Posterior cingulate gyrus (tissue), 11 donors: ENCODE data around the gene PABPN1L.
A peak's percentile ranks its signal among the peaks of the same experiment; 100 is the strongest.

Experiments used
- DNase-seq, 10 donors: peaks; one replicate each; pipeline versions ENCODE4 v3.0.0 to v3.0.0-alpha.2; 2020 to 2021; ENCODE audit warnings: mixed read lengths in 3 of 10
- intact Hi-C: fragments of 100-400 bp; cut with DNase I; formaldehyde crosslinking; loops from one replicate; pipeline ENCODE4 v1.15.1; 2023

The PABPN1L gene

DNA sequence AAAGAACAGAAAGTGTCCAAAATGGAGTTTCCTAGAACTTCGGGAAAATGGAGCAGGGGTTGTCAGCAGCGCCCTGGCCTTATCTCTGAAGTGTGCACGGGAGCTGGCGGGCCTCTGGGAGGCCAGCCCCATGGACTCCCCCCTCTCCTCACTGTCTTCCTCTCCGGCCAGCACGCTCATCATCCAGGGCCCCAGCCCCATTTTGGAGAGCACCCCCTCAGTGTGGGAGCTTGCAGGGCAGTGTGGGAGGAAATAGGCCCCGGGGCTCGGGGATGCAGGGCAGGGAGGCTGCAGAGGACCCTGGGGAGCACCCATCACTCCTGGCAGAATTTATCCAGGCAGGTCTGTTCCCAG is 4.9 kb upstream of the PABPN1L start:
- DNase-seq, result no peak
- intact Hi-C loops, result no loop called here

DNA sequence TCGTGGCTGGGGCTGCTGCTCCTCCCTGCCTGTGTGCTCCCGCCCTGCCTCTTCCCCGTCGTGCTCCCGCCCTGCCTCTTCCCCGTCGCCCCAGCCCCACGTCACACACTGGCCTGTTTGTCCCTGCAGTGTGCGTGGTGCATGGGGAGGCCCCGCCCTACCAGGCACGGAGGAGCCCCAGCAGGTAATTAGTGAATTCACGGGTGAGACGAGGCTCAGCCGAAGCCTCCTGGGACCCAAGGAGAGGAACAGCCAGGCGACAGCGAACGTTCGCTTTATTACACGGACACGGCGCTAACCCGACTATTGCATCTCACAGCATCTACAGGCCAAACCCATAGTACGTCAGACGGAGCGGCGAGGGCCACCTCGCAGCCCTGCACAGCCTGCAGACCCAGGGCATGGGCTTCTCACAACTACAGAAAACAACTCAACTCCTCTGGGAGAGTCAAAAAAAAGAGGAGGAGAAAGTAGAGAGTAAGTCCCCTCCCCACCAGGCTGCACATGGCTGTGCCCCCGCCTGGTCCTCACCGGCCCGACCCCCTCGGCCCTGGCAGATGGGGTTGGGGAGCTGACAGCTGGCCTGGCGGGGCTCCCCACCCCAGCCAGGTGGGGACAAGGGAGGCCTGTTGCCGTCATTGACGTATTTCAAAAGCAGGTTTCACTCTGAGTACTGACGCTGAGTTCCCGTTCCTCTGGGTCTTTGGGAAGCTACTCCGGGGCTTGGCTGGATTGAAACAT is 4.3 kb upstream of the PABPN1L start:
- intact Hi-C loops, result no loop called here
- no peak for DNase-seq

DNA sequence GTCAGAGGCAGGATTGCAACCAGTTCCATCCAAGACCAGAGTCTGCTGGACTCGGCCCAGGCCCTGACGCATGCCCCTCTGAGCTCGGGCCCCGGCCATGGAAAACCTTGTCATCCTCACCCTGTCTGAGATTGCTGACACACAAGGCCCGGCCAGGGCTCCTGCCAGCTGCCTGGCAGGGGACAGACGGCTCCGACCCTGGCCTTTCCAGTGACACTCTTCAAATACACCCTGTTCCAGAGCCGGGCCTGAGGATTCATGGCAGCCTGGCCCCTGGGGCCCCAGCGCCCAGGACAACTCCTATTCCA is 3.2 kb upstream of the PABPN1L start:
- DNase-seq, result no peak
- intact Hi-C loops, result no loop called here

DNA sequence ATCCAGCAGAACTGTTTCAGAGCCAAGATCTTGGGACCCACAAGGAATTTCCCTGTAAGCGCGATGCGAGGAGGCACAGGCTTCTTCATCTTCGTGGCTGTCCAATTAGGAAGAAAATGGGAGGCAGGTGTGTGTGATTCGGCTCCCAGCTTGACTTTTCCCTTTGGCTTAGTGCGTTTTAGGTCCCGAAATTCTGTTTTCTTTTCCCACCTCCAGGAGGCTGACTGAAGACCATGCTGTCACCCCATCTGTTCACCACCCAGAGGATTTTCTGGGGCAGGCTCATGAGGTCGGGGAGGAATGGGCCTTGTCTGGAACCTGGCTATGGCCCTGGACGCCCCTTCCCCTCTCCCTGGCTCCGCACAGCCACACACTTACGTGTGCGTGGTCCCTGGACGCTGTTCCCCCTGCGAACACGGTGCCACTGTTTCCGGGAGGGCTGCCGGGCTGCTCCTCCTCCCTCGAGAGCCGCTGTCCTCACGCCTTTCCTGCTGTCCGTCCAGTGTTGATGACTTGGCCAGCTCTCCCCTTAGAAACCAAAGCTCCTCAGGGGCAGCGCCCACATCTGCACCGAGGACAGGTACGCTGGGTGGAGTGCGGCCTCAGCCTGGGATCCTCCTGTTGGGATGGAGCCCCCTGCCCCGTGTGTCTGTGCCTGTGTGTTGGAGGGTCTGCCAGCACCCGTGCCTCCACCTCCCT is 2.7 kb upstream of the PABPN1L start:
- no peak for DNase-seq
- intact Hi-C loops, result no loop called here

DNA sequence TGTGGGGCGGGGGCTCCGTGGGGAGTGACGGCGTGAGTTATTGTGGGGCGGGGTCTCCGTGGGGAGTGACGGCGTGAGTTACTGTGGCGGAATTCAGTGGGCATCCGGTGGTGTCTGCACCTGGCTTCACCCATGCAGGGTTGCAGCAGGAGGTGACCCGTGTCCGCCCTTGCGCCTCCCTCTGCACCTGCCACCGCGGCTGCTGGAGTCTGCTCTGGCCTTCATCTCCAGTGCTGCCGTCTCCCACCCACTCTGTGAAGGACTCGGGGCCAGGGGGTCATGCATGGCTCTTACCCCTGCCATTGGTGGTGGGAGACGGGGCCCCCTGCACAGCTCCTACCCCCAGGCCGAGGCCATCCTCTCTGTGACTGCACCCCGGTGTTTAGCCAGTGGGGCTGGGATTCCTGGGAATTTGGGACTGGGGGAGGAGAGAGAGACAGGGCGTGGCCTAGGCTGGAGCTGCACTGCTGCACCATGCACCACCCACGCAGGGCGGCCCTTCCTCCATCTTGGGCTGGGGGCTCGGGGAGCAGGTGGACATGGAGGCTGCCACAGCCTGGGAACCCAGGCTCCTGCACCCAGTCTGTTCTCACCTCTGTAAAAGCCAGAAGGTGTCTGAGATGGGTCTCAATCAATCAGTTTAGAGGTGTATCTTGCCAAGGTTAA is 1.3 kb upstream of the PABPN1L start:
- intact Hi-C loops, result no loop called here
- DNase-seq, result no peak

DNA sequence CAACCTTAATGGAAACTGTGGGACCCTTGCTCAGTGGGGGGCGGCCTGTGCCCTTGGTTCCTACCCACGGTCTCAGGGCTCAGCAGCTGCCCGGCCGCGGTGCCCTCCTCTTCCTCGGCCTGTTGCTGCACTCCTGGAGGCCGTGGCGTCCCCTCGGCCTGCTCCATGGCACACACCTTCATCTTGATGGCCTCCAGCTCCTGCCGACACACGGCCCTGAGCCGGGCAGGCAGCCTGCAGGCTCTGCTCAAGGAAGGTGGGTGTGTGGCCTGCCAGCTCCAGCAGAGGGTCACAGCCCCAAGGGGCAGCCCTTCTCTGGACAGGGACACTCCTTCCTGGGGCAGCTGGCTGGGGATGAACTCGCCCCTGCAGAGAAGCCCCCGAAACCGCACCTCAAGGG is 718 bp downstream of the PABPN1L start:
- DNase-seq, result no peak
- intact Hi-C loops, result no loop called here

DNA sequence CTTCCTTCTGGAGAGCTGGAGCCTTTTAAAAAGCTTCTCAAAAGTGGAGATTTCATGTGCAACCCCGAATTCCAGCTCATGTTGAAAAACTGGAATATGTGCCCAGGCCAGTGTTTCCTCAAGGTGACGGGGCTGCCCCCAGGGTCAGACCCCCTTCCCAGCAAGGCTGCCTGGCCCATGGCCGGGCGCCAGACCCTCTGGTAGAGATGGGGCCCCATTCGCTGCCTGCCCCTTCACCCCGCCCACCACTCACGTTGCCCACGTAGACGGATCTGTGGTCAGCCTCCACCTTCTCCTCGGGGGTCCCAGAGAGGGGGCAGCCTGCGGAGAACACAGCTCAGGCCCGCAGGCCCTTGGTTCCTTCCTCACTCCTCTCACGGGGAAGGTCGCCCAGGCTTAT is 1.1 kb downstream of the PABPN1L start:
- intact Hi-C loops, result no loop called here
- DNase-seq, result no peak

DNA sequence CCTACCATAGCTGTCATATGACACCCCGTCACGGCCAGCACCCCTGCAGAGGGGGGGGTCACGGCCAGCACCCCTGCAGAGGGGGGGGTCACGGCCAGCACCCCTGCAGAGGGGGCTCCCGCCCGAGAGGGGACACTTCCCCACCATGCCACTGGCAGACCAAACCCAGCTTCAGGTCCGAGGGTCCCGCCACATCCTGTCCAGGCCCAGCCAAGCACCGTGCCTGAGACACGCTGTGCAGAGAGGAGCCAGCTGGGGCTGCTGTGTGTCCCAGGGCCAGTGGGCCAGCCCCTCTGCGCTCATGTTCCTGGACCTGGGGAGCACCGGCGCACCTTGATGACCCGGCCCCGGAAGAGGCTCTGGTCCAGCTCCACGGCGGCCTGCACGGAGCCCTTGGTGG is 1.9 kb downstream of the PABPN1L start:
- intact Hi-C loops, result no loop called here
- DNase-seq, result no peak

DNA sequence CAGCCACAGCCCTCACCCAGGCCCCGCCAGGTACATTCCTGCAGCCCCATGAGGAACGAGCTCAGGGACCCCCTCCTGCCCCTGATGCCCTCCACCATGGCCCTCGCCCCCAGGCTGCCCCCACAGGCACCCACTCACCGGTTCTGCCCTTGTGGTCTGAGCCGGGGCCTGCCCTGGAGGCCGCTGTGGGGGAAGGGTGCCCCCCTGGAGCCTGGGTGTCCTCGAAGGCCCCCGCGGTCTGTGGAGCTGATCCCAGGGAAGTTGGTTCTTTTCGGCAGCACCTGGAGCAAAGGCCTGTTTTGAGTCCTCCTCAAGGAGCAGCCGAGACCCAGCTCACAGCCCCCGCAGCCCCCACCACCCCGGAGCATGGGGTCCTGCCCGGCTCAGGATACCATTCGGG is 2.4 kb downstream of the PABPN1L start:
- intact Hi-C loops, result no loop called here

DNA sequence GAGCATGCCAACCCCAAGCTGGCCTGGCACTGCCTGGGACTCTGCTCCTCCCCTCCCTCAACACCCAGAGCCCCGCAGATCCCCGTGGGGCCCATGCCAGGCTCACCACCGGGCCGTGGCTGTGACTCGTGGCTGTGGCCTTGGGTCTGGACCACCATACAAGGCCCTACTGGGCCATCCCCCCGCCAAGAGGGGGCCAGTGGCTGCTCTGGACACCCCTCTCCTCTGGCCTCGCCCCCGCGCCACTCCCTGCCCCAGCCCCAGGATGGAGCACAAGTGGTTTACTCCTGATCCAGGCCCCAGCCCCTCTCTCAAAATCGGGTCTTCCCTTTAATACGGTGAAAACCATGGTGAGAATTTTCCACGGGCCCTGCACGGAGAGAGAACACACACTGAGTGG is 3.0 kb downstream of the PABPN1L start:
- no peak for DNase-seq
- intact Hi-C loops, result no loop called here

More for the DNA sequence above, 2.4 kb downstream of the PABPN1L start:
- no peak for DNase-seq

DNA sequence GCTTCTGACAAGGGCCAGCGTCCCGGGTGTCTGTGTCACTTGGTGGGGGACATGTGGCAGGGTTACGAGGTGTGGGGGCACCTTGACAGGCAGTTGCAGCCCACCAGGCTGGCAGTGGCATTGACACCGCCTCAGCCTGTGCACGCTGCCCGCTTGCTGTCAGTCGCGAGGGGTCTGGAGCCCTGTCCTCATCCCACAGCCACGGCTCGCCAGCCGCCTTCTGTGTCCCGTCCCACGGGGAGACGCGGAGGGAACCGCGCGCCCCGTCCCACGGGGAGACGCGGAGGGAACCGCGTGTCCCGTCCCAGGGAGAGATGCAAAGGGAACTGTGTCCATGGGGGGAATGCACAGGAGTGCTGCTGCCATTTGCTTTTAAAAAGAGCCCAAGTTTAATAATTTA is 3.5 kb downstream of the PABPN1L start:
- intact Hi-C loops, result no loop called here
- DNase-seq, result no peak

DNA sequence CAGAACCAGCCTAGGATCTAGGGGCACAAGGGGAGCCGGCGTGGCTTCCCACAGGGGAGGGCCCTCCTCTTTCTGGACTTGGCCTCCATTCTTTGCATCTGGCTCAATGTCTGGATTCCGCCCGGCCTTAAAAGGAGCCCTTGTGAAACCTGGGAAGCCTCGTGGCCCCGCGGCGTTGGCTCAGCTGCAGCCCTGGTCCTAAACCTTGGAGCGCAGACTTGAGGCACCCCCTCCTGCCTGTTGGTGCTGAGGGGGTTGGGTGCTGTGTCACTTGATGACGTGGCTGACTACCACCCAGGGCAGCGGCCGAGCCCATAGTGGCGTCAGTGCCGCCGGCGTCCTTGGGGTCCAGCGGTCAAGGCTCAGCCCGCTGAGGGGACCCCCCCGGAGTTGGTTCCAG is 5.1 kb downstream of the PABPN1L start:
- intact Hi-C loops, result no loop called here
- DNase-seq, result no peak

DNA sequence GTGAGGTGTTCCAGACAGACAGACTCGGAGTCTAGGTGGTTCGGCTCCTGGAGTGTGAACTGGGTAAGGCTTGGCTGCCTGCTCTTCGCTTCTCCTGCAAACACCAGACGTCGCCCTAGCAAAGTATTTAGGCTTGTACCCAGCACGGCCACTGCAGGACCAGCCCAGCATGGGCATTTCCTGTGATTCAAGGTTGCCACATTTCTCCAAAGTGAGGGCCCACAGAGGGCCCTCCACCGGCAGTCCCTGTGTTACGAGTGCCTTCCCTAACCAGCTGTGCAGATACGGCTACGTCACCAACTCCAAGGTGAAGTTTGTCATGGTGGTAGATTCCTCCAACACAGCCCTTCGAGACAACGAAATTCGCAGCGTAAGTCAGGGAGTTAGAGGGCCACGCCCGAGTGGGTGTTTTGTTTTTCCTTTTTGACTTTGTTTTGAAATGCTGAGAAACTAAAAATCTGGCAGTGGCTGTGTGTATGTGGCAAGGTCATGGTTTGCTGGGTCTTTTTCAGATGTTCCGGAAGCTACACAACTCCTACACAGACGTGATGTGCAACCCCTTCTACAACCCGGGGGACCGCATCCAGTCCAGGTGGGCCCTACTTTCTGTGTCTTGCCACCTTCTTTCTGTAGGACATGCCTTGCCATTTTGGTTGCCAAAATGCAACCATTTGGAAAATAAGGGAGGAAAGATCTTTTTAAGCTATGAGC is 6.9 kb downstream of the PABPN1L start:
- intact Hi-C loops, result loop anchor here (5.0 kb wide), 2 partner anchors 83 to 122 kb away; no protein-coding TSS in a partner anchor

DNA sequence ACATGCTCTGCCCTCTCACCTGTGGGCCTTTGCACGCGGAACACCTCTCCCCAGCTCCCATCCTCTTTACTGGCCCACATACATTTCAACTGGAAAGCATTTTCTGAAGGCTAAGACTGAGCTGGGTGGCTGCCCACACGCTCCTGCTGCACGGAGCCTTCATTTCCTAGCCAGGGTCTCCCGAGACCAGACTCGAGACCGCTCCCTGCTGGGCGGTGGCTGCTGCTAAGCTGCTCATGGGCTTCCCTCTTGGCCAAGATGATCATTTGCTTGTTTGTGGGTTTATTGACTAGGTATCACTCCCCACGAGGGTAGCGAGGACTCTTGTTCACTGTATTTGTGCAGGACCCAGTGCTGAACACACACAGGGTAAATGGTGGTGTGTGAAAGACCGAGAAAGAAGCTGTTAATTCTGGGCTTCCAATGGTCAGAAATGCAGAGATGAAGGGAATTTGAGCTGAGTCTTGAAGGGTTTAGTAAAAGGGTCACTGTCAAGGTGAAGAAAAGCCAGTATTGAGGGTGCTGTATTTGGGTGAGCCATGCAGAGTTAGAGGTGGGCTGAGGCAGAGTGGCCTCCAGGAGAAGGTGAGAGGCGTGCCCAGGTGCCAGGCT is 8.6 kb downstream of the PABPN1L start:
- intact Hi-C loops, result loop anchor here (2.0 to 5.0 kb wide), 4 partner anchors 47 to 359 kb away; partner anchors contain the start of genes APRT and ZNF778
- peak; percentile 49 to 97 (median 79) for DNase-seq

More for the DNA sequence above, 6.9 kb downstream of the PABPN1L start:
- no peak for DNase-seq

DNA sequence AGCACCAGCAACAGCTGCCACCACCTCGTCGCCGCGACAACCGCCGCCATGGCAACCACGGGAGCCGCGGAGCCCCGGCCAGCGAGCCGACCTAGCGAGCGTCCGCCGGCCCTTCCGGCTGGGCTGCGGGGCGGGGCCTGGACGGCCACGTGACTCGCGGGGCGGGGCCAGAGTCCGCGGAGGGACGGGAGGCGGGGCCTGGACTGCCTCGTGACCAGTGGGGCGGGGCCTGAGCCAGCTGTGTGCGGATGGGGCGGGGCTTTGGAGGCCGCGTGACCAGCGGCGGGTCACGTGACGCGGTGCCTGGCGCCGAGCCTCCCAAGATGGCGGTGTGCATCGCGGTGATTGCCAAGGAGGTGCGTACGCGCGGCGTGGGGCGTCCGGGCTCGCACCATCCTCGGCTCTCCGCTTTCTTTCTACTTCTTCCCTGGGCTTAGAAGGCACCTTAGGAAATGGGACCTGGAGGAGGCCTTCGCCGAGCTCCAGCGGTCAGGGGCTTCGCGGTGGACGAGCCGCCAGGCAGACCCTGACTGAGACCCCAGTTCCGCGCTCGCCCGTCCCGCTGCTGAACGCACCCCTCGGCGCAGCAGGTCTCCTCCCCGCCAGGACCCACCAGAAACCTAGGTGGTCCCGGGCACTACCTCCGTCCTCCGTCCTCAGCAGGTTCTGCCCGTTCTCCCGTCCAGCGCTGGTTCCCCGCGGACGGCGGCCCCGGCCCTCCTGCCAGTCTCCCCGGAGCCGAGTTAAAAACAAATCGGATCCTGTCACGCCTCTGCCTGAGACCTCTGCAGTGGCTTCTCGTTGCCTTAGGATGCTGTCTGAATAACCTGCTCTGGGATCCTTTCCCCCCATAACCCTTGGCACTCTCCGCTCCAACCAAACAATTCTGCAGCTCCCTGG is 9.4 kb downstream of the PABPN1L start, which contains the start of the genes GALNS and TRAPPC2L:
Gene GALNS (minus strand): TSS at position 120 of the 900 bp plus-strand sequence. CDS start 70 bp downstream, at position 50.
Gene TRAPPC2L (plus strand): TSS at position 300 of the 900 bp plus-strand sequence. CDS start 24 bp downstream, at position 324.
- DNase-seq, result peak; percentile 98 to 100 (median 99)
- intact Hi-C loops, result loop anchor here (2.0 to 5.0 kb wide), 4 partner anchors 46 to 360 kb away; partner anchors contain the start of genes APRT and ZNF778

DNA sequence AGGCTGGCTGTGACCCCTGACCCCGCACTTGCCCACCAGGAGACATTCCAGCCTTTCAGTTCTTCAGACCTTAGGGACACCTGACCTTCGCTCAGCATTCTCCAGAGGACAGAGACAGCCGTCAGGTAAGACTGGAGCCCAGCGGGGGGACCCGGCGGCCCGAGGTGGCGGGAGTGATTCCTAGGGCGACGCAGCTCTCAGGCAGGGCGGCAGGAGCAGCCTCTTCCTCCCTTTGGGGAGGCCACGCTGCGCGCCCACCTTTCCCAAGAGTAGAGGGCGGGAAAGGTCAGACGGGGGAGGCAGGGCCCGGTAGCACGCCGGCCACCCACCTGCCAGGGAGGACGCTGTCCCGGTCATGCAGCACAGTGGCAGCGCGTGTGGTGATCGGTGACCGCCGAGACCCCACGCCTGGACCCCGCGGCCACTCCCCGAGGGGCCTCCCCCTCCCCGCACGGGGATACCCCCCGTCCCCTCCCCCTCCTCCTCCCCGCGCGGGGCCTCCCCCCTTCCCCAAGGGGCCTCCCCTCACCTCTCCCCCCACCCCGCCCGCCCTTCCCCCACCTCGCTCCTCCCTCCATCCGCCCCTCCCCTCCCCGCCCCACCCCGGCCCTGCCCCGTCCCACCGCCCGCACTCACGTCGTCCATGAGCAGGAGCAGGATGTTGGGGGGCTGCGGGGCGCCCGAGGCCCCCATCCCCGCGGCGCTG is 10.2 kb downstream of the PABPN1L start:
- intact Hi-C loops, result loop anchor here (2.0 to 5.0 kb wide), 4 partner anchors 45 to 361 kb away; partner anchors contain the start of genes APRT and ZNF778
- no peak for DNase-seq

DNA sequence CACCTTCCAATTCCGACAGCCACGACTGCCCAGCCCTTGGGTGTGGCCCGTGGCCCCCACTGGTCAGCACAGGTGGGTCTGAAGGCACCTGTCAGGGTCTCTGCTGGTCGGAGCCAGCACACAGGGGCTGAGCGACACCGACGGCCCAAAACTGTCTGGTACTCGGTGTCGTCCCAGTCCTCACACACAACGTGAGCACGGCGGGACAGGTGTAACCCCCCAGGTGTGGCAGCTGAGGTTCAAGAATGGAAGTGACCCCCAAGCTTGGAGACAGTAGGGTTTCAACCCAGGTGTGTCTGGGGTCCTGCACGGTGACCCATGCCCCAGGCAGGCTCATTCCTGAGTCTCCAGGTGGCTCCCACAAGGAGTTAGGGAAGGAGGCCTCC is 10.7 kb downstream of the PABPN1L start:
- intact Hi-C loops, result loop anchor here (2.0 to 5.0 kb wide), 4 partner anchors 45 to 361 kb away; partner anchors contain the start of genes APRT and ZNF778

DNA sequence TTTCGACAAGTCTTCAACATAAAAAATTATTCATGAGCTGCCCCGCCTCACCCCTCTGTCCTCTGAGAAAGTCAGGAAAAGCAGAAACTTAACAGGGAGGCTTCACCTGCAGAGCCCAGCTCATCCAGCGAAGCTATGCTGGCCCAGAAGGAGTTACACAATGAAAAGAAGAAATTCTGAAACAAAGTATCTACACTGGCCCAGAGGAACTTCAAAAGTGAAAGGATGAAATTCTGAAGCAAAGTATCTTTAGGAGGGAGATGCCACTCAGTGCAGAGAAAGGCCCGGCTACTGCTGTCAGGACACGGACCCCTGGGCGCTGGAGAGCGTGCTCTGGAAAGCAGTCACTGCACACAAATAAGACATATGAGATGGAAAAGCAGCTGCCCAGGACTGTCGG is 11.3 kb downstream of the PABPN1L start:
- no peak for DNase-seq
- intact Hi-C loops, result loop anchor here (5.0 kb wide), 2 partner anchors 87 to 118 kb away; no protein-coding TSS in a partner anchor

More for the DNA sequence above, 10.7 kb downstream of the PABPN1L start:
- DNase-seq, result no peak
